C4-2B (cell line): Measurements from ENCODE around the gene CHST1.

Experiments used
- CTCF ChIP-seq: fragments of 450-650 bp; conservative IDR thresholded peaks from 2 replicates; pipeline ENCODE4 v1.5.1; 2017; ENCODE audit warnings: mild to moderate bottlenecking
- ZFX ChIP-seq: fragments of 450-650 bp; IDR thresholded peaks from 2 replicates; pipeline ENCODE4 v1.6.1; 2017

- TF ChIP-seq CTCF, result no peak
- TF ChIP-seq ZFX, result no peak
Observed at GRCh38 chr11:45708887-45709663, 43.7 kb upstream of the CHST1 start.
